Fibroblast of skin of back (primary cell): Measurements from ENCODE around the gene RNF166.

Experiments
- DNase-seq: peaks from one replicate; pipeline ENCODE4 v3.0.0-alpha.2; 2013

RNF166 gene

DNA sequence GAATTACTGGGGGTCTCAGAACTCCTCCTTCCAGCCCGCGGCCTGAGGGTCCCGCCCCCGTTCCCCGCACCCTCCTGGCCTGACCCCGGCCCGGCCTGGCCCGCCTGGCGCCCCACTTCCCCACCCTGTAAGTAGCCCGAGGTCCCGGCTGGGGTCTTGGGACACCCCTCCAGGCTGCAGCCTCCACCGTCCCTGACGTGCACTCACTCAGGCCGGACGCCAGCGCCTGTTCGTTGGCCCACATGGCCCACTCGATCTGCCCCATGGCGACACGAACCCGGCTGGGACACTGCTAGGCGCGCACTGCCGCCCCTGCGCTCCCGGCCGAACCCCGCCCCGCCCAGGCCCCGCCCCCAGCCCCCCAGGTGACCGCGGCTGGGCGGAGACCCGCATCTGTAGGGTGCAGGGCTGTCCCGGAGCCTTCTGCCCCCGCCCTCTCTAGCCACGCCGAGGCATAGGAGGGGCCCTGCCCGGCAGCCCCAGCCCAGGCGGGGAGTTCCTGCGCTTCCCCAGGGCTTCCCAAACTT, 55.4 kb downstream of the RNF166 start, which contains the start of gene CYBA:
CYBA (minus strand) TSS at position 305 of the 527 bp plus-strand sequence; CDS start at position 265, 40 bp downstream.
- peak; percentile 60 for DNase-seq

DNA sequence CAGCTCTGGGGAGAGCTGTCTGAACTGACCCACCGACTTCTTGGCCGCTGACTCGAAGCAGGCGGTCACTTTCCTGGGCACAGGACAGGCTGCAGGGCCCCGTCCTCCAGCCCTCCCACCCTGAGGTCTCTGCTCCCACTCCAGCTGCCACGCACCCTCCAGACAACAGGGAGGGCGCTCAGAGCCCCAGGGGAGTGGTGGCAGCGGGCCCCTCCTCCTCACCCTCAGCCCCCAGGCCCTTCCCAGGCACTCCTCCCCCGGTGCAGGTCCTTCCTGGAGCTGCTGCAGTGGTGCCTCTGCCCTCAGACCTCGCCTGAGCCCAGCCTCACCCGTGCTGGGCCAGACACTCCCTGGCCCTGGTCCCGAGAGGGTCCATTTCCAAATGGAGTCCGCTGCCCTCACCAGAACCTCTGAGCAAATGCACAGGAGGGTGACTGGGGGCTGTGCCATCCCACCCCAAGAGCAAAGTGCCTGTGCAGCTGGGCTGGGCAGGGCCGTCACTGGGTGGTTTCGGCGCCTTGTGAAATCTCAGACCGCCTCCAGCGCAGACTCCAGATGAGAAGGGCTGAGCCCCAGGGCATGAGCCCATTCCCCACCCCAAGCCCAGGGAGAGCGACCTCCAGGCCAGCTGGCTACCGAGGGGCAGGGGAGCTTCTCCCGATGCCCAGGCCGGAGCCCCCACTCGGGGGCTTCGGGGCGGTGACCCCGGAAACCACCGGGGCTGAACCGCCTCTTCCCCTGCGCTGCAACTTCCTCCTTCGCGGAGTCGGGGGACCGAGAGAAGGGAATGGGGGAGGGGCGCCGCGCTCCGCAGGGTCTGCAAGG, 56.1 kb downstream of the RNF166 start:
- no peak for DNase-seq

DNA sequence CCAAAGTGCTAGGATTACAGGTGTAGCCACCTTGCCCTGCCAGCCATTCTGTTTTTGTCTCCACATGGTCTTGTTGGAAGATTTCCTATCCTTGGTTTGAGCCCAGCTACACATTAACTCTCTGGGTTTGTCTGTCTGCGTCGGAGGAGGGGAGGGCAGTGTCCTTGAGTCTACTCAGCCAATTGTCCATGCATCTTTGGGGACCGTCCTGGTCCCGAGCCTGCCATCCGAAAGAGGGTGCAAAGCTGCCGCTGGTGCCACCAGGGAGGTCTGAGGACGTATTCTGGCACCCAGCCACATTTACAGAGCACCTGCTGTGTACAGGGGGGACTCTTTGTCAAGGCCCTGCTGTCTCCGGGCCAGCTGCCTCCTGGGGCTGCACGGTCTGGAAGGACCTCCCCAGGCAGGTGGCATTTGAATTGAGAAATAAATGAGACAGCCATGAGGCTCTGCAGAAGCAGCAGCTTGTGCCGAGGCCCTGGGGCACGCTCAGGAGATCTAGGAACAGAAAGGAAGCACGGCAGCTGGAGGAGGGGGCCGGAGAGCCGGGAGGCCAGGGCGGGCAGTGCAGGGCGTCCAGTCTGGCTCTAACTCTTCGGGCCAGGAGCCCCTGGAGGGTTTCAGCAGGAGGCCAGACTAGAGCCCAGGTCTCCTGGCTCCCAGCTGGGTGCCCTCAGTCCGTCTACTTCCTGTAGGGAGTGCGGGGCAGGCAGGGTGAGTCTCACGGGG, 56.8 kb downstream of the RNF166 start:
- DNase-seq, result no peak

DNA sequence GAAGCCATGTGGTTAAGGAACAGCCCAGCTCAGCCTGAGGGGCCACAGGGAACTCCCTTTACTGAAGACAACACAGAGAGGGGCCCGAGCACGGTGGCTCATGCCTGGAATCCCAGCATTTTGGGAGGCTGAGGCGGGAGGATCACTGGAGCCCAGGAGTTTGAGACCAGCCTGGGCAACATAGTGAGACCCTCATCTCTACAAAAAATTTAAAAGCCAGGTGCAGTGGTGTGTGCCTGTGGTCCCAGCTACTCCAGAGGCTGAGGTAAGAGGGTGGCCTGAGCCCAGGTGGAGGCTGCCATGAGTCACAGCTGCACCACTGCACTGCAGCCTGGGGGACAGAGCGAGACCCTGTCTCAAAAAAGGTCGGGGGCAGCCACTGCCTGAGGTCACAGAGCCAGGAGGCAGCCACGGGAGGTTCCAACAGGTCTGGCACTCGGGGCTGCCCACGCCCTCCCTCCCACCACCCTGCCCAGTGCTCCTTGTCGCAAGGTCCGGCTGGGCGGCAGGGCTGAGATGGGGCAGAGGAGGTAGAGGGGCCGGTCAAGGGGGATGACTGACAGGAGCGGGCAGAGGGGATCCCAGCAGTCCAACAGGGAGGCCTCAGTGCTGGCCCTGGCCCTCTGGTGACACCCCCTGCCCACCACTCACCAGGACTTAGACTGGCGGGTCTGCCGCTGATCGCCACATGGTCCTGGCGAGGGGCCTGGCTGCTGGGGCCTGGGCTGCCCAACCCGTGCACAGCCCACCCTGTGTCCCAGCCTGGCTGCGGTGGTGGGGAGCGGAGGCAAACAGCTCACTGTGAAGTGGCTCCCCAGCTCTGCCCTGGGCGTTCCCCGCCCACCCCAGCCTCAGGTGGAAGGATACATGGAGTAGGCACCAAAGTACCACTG, 58.8 kb downstream of the RNF166 start:
- no peak for DNase-seq
